ENCODE results near the gene THUMPD2.

THUMPD2 gene

GRCh38 chr2:39706312-39706711 is 72.7 kb downstream of the THUMPD2 start:
- no peak for DNase-seq (ENCODE audit: low spot score)
- no peak for TF ChIP-seq CTCF (IDR thresholded peaks at IDR 0.05; ENCODE audit: extremely low read depth, insufficient read depth, missing control alignments)
- in situ Hi-C loops (cut with MboI; ENCODE audit: low pct_unique_long_range_greater_than_20kb, low sequenced_read_pairs, unreplicated experiment), result no loop called here

- in situ Hi-C loops (cut with MboI; ENCODE audit: low pct_unique_long_range_greater_than_20kb, low sequenced_read_pairs, unreplicated experiment), result no loop called here
- TF ChIP-seq CTCF (IDR thresholded peaks at IDR 0.05; ENCODE audit: extremely low read depth, insufficient read depth, missing control alignments), result no peak
- no peak for DNase-seq (ENCODE audit: low spot score)
Measured at GRCh38 chr2:39705638-39706037, 73.4 kb downstream of the THUMPD2 start.

DNA sequence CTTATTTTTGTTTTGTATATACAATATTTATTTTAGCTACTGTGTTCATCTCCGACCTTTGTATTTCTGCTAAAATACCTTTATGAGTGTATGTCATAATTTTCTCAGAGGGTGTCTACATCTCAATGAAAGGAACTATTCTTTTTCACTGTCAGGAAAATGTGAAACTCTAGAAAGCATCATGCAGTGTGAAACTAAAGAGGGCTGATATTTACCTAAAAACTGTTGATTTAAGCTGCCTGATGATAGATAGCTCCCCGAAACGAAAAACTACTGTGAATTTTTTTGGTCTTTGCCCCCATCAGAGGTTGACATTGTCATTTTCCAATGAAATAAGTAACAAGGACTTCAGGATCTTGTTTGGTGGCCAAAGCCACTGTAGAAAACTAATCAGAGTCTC is 74.5 kb downstream of the THUMPD2 start:
- in situ Hi-C loops (cut with MboI; ENCODE audit: low pct_unique_long_range_greater_than_20kb, low sequenced_read_pairs, unreplicated experiment), result no loop called here
- no peak for DNase-seq (ENCODE audit: low spot score)
- no peak for TF ChIP-seq CTCF (IDR thresholded peaks at IDR 0.05; ENCODE audit: extremely low read depth, insufficient read depth, missing control alignments)

DNA sequence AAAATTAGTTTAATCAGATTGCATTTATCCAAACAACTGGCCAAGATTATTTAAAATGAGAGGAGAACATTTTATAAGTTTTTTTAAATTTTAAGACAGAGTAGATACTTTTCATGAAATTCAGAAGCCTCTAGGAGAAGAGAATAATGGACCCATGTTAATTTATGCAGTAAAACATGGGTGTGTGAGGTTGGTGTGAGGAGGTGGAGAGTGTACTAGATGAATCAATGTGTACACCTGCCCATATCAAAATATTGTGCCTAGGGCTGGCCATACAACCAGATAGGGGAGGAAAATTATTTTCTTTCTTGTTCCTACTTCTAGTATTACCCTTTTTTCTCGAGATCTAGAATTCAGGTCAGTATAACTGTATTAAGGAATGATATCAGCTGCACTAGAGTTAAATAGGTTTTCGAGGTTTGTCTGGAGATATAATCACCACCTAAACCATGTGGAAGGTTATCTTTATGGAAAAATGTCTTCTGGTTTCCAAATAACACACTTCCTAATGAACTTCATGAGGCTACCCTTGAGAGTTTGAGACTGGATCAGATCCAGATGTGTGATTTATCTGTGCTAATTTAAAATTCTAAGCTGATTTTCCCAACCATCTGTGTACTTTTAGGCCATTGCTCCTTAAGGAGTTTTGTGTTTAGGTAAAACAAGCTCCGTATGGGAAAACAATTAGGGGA is 75.7 kb downstream of the THUMPD2 start:
- no peak for DNase-seq (ENCODE audit: low spot score)
- TF ChIP-seq CTCF (IDR thresholded peaks at IDR 0.05; ENCODE audit: extremely low read depth, insufficient read depth, missing control alignments), result no peak
- in situ Hi-C loops (cut with MboI; ENCODE audit: low pct_unique_long_range_greater_than_20kb, low sequenced_read_pairs, unreplicated experiment), result no loop called here

DNA sequence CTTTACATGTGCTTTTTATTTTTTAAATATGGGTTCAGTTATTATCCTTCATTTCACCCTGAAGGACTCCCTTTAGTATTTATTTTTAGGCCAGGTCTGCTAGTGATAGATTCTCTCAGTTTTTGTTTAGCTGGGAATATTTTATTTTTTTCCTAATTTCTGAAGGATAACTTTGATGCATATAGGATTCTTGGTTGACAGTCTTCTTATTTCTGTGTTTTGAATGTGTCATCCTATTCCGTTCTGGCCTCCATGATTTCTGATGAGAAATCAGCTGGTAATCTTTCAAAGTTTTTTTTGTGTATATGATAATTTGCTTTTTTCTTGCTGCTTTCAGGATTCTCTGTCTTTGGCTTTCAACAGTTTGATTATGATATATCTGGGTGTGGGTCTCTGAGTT is 77.9 kb downstream of the THUMPD2 start:
- TF ChIP-seq CTCF (IDR thresholded peaks at IDR 0.05; ENCODE audit: extremely low read depth, insufficient read depth, missing control alignments), result no peak
- no peak for DNase-seq (ENCODE audit: low spot score)
- in situ Hi-C loops (cut with MboI; ENCODE audit: low pct_unique_long_range_greater_than_20kb, low sequenced_read_pairs, unreplicated experiment), result no loop called here

- no peak for TF ChIP-seq CTCF (IDR thresholded peaks at IDR 0.05; ENCODE audit: extremely low read depth, insufficient read depth, missing control alignments)
- in situ Hi-C loops (cut with MboI; ENCODE audit: low pct_unique_long_range_greater_than_20kb, low sequenced_read_pairs, unreplicated experiment), result no loop called here
Measured at GRCh38 chr2:39697454-39697853, 81.6 kb downstream of the THUMPD2 start.

More at GRCh38 chr2:39697454-39697853, 81.6 kb downstream of the THUMPD2 start:
- DNase-seq (ENCODE audit: low spot score), result no peak

All from GM13977 (cell line).